MCF 10A (cell line): ENCODE results near the gene MIF4GD. TPM values are rescaled to one million over a fixed set of nuclear protein-coding genes. Genes with fewer than 3 reads are reported as not detected.

Experiments used
- BruUV-seq: library from RNA; stranded (reverse); fragments of 400-500 nt; replicated peaks from 2 replicates; lab custom pipeline; 2021; lab: Mats Ljungman, UMichigan
- CTCF ChIA-PET: fragments of 300-600 bp; sonication (Branson Sonifier 250); formaldehyde crosslinking; extraction: SDS; loops from one replicate; lab custom pipeline; 2021; ENCODE audit warnings: antibody characterized with exemption, inconsistent platforms; lab: Yijun Ruan, JAX
- POLR2A ChIA-PET: fragments of 300-600, 350-650 bp; sonication (Branson Sonifier 250); formaldehyde crosslinking; extraction: SDS; loops from one replicate; lab custom pipeline; 2020; ENCODE audit warnings: antibody characterized with exemption, inconsistent platforms; lab: Yijun Ruan, JAX
- DNase-seq: peaks from one replicate; pipeline ENCODE4 v3.0.0-alpha.2; 2018; ENCODE audit not compliant: unreplicated experiment
- H3K27ac Mint-ChIP-seq: one replicate; pipeline ENCODE4 v1.8.0; 2022; ENCODE audit warnings: mild to moderate bottlenecking, low read depth, mixed read lengths; ENCODE audit not compliant: unreplicated experiment
- H3K27me3 Mint-ChIP-seq: one replicate; pipeline ENCODE4 v1.8.0; 2022; ENCODE audit warnings: mixed read lengths; ENCODE audit not compliant: insufficient read depth, unreplicated experiment
- H3K36me3 Mint-ChIP-seq: one replicate; pipeline ENCODE4 v1.8.0; 2022; ENCODE audit warnings: mild to moderate bottlenecking, moderate library complexity, mixed read lengths; ENCODE audit not compliant: insufficient read depth, unreplicated experiment
- H3K4me1 Mint-ChIP-seq: one replicate; pipeline ENCODE4 v1.8.0; 2022; ENCODE audit warnings: mixed read lengths; ENCODE audit not compliant: insufficient read depth, unreplicated experiment
- H3K4me3 Mint-ChIP-seq: one replicate; pipeline ENCODE4 v1.8.0; 2022; ENCODE audit warnings: mild to moderate bottlenecking, moderate library complexity, mixed read lengths; ENCODE audit not compliant: unreplicated experiment
- H3K9me3 Mint-ChIP-seq: one replicate; pipeline ENCODE4 v1.8.0; 2022; ENCODE audit warnings: mixed read lengths; ENCODE audit not compliant: unreplicated experiment
- CTCF ChIP-seq: fragments of 200-600 bp; IDR thresholded peaks from one replicate; pipeline ENCODE4 v1.8.0; 2022; ENCODE audit warnings: antibody characterized with exemption, mild to moderate bottlenecking; ENCODE audit not compliant: unreplicated experiment
- intact Hi-C: fragments of 100-400 bp; cut with micrococcal nuclease; formaldehyde crosslinking; loops from 2 replicates; pipeline ENCODE4 v1.14.1; 2022
- total RNA-seq: library from RNA; stranded (reverse); gene quantifications from 2 replicates; pipeline ENCODE4 v1.2.3, GENCODE V29; 2022

The MIF4GD gene
- total RNA-seq, 1 experiment from 2014 or later = 23.3 TPM

- Mint-ChIP-seq H3K4me1 (no peaks in the 10 kb centered on the region), H3K36me3 (peaks cover 35% of the 10 kb centered on the region), H3K27ac (no peak overlapping the region), H3K27me3 (no peaks in the 10 kb centered on the region), H3K4me3 (no peak overlapping the region), H3K9me3 (no peaks in the 10 kb centered on the region)
- intact Hi-C loops = no loop called here
- ChIA-PET CTCF (interaction anchor here (1.0 kb wide), 1 partner anchor 96 kb away, joined by 3 read pairs; no protein-coding TSS in a partner anchor), POLR2A (interaction anchor here (1.5 to 2.4 kb wide), 2 partner anchors 26 to 45 kb away, joined by 3 to 11 read pairs; partner anchors contain the start of gene SLC25A19)
- TF ChIP-seq CTCF = no peak
- no TSS peak for BruUV-seq
- peak; percentile 12 for DNase-seq
Observed at GRCh38 chr17:75315541-75316243, 44.7 kb upstream of the MIF4GD start.

GRCh38 chr17:75313941-75314551 is 43.0 kb upstream of the MIF4GD start:
- Mint-ChIP-seq H3K9me3 (no peaks in the 10 kb centered on the region), H3K27ac (peak overlapping the region; percentile 59), H3K4me3 (no peak overlapping the region), H3K4me1 (peaks cover 8% of the 10 kb centered on the region), H3K36me3 (peaks cover 18% of the 10 kb centered on the region), H3K27me3 (no peaks in the 10 kb centered on the region)
- TF ChIP-seq CTCF = no peak
- ChIA-PET POLR2A (interaction anchor here (0.6 to 0.7 kb wide), 2 partner anchors 91 to 251 kb away, joined by 3 to 4 read pairs; partner anchors contain the start of gene GRB2), CTCF (interaction anchor here (1.0 kb wide), 1 partner anchor 96 kb away, joined by 5 read pairs; no protein-coding TSS in a partner anchor)
- BruUV-seq = no TSS peak
- peak; percentile 23 for DNase-seq
- intact Hi-C loops = no loop called here

GRCh38 chr17:75308732-75309629 is 38.0 kb upstream of the MIF4GD start:
- TF ChIP-seq CTCF = no peak
- H3K9me3 Mint-ChIP-seq = no peaks in the 10 kb centered on the region
- POLR2A ChIA-PET = interaction anchor here (0.5 to 1.7 kb wide), 5 partner anchors 11 to 46 kb away, joined by 3 to 4 read pairs (median 3); partner anchors contain the start of gene SLC25A19

More at GRCh38 chr17:75308732-75309629, 38.0 kb upstream of the MIF4GD start:
- H3K4me3 Mint-ChIP-seq = no peak overlapping the region
- DNase-seq = no peak
- H3K4me1 Mint-ChIP-seq = peaks cover 9% of the 10 kb centered on the region
- no peaks in the 10 kb centered on the region for H3K27me3 Mint-ChIP-seq
- intact Hi-C loops = no loop called here
- peaks cover 6% of the 10 kb centered on the region for H3K36me3 Mint-ChIP-seq
- CTCF ChIA-PET = interaction anchor here (0.9 kb wide), 1 partner anchor 14 kb away, joined by 7 read pairs; no protein-coding TSS in a partner anchor
- BruUV-seq = no TSS peak
- H3K27ac Mint-ChIP-seq = no peak overlapping the region
